ENCODE results near the gene SPA17.

Gene SPA17

DNA sequence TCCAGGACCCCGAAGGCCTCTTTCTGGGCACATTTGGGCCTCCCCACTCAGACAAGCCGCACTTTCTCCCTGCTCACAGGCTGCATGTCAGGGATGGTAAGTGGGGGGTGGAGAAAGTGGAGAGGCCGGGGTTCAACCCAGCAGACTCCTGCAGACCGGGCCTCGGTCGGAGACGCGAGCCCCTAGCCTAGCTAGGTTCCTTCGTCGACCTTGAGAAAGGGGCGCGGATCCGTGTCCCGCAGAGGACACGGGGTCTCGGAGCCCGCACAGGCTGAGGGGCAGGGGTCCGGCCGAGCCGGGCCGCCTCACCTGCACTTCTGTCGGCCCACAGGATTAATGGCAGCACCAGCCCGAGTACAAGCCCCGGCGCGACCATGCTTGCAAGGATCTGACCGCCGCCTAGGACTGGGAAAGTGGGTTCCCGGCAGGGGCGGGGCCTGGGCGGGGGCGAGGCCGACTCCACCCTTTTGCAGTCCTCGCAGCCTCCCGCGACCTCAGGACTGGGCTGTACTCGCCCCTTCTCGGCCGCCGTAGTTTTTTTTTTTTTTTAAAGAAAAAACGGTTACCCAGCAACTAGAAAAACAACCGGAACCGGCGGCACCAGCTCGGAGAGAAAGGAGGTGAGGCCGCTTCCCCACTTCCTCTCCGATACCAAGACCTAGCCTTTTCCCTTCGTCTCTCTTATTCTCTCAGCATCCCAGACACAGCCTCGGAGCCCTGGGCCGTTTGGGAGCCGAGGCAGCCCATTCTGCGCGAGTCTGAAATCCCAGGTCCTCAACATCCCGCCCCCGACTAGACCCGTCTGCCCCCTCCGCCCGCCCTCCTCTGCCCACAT lies at the start of gene SPA17, which contains the start of gene SIAE:
SPA17 (plus strand) TSS at position 572 of the 835 bp plus-strand sequence. CDS start 1,361 bp downstream, outside the sequence.
SIAE (minus strand) TSS at position 407 of the 835 bp plus-strand sequence; CDS start at position 376, 31 bp downstream.
- TF ChIP-seq MYC (IDR thresholded peaks at IDR 0.05; ENCODE audit: low read depth, low read length) (no peak), POLR2A (IDR thresholded peaks at IDR 0.05; ENCODE audit: extremely low read depth, insufficient read length) (no peak), CTCF (IDR thresholded peaks at IDR 0.05; ENCODE audit: low read depth, low read length) (no peak)
- TF ChIP-seq, protein P1, sequence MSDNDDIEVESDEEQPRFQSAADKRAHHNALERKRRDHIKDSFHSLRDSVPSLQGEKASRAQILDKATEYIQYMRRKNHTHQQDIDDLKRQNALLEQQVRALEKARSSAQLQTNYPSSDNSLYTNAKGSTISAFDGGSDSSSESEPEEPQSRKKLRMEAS (IDR thresholded peaks at IDR 0.05; ENCODE audit: low read depth, low read length): no peak
- DNase-seq (ENCODE audit: low read depth): peak; percentile 58
- H3K4me3 ChIP-seq (ENCODE audit: low read depth, low read length): no peak within 1 kb of the TSS

- no peak overlapping the region for H3K4me3 ChIP-seq (ENCODE audit: low read depth, low read length)
- no peak for DNase-seq (ENCODE audit: low read depth)
- TF ChIP-seq POLR2A (IDR thresholded peaks at IDR 0.05; ENCODE audit: extremely low read depth, insufficient read length) (no peak), CTCF (IDR thresholded peaks at IDR 0.05; ENCODE audit: low read depth, low read length) (no peak), MYC (IDR thresholded peaks at IDR 0.05; ENCODE audit: low read depth, low read length) (no peak)
- TF ChIP-seq, protein P1 (IDR thresholded peaks at IDR 0.05; ENCODE audit: low read depth, low read length): no peak
Measured at GRCh38 chr11:124625504-124626168, 48.1 kb upstream of the SPA17 start.

GRCh38 chr11:124627546-124627945 lies 46.2 kb upstream of the SPA17 start:
- TF ChIP-seq CTCF (IDR thresholded peaks at IDR 0.05; ENCODE audit: low read depth, low read length) (no peak), POLR2A (IDR thresholded peaks at IDR 0.05; ENCODE audit: extremely low read depth, insufficient read length) (no peak), MYC (IDR thresholded peaks at IDR 0.05; ENCODE audit: low read depth, low read length) (no peak)
- TF ChIP-seq, protein P1 (IDR thresholded peaks at IDR 0.05; ENCODE audit: low read depth, low read length): no peak
- peak; percentile 59 for DNase-seq (ENCODE audit: low read depth)
- no peak overlapping the region for H3K4me3 ChIP-seq (ENCODE audit: low read depth, low read length)

GRCh38 chr11:124629961-124630360 lies 43.7 kb upstream of the SPA17 start:
- TF ChIP-seq CTCF (IDR thresholded peaks at IDR 0.05; ENCODE audit: low read depth, low read length): no peak
- no peak for TF ChIP-seq MYC (IDR thresholded peaks at IDR 0.05; ENCODE audit: low read depth, low read length)
- TF ChIP-seq, protein P1 (IDR thresholded peaks at IDR 0.05; ENCODE audit: low read depth, low read length): no peak
- no peak for TF ChIP-seq POLR2A (IDR thresholded peaks at IDR 0.05; ENCODE audit: extremely low read depth, insufficient read length)
- DNase-seq (ENCODE audit: low read depth): no peak
- no peak overlapping the region for H3K4me3 ChIP-seq (ENCODE audit: low read depth, low read length)

GRCh38 chr11:124633355-124633754 lies 40.3 kb upstream of the SPA17 start:
- DNase-seq (ENCODE audit: low read depth): no peak
- no peak overlapping the region for H3K4me3 ChIP-seq (ENCODE audit: low read depth, low read length)
- TF ChIP-seq, protein P1 (IDR thresholded peaks at IDR 0.05; ENCODE audit: low read depth, low read length): no peak
- TF ChIP-seq POLR2A (IDR thresholded peaks at IDR 0.05; ENCODE audit: extremely low read depth, insufficient read length) (no peak), CTCF (IDR thresholded peaks at IDR 0.05; ENCODE audit: low read depth, low read length) (no peak), MYC (IDR thresholded peaks at IDR 0.05; ENCODE audit: low read depth, low read length) (no peak)
